Omental fat pad (tissue), 4 donors: Measurements from ENCODE around the gene PSME3. TPM values are rescaled to one million over a fixed set of nuclear protein-coding genes. Genes with fewer than 3 reads are reported as not detected.
"Not testable (repeated sequence)": the region's sequence is repeated elsewhere in the genome, so short reads cannot be mapped to it uniquely, and the experiment has no call there.

Experiments
- ATAC-seq: fragments of 150-250 bp; one replicate; pipeline ENCODE4 v1.9.1; 2016; ENCODE audit warnings: mild to moderate bottlenecking, moderate library complexity; ENCODE audit not compliant: low FRiP score
- DNase-seq: peaks from one replicate; pipeline ENCODE4 v3.0.0-alpha.2; 2019; ENCODE audit warnings: low spot score
- total RNA-seq, 4 donors: library from RNA; depleted of rRNA; stranded (reverse); fragments of >200 nt; gene quantifications; one replicate each; pipeline ENCODE4 v1.1.0, GENCODE V29; 2016
- TF ChIP-seq, protein P1 (sequence below), 3 donors: fragments of 450-650 bp; IDR thresholded peaks; one replicate each; pipeline ENCODE4 v1.5.1; 2016 to 2017; ENCODE audit warnings: antibody characterized with exemption in 3 of 3, mild to moderate bottlenecking in 3 of 3, moderate library complexity in 2 of 3

The PSME3 gene
- total RNA-seq, 4 donors from 2014 or later = 72.1 to 122 (median 77.8) TPM

DNA sequence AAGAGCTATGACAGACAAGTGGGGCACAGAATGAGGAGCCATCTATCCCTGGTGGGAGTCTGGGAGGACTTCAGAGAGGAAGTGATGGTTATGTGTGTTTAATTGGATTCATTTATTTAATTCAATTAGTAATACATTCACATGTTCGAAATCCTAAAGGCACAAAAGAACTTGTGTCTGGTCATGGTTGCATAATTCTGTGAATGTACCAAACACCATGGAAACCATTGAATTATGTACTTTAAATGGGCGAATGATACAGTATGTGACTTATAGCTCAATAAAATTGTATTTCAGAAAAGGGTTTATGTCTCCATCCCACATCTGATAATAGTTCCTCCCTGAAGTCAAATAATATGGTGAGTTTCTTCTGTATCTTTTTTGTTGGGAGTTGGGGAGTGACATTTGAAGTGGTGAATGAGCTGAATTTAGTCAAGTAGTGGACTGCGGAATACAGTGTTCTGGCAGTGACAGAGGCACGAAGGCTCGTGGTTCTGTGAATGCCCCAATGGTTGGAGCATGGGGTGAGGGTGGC, 47.6 kb downstream of the PSME3 start:
- ATAC-seq (no peak), DNase-seq (no peak)
- TF ChIP-seq, protein P1, sequence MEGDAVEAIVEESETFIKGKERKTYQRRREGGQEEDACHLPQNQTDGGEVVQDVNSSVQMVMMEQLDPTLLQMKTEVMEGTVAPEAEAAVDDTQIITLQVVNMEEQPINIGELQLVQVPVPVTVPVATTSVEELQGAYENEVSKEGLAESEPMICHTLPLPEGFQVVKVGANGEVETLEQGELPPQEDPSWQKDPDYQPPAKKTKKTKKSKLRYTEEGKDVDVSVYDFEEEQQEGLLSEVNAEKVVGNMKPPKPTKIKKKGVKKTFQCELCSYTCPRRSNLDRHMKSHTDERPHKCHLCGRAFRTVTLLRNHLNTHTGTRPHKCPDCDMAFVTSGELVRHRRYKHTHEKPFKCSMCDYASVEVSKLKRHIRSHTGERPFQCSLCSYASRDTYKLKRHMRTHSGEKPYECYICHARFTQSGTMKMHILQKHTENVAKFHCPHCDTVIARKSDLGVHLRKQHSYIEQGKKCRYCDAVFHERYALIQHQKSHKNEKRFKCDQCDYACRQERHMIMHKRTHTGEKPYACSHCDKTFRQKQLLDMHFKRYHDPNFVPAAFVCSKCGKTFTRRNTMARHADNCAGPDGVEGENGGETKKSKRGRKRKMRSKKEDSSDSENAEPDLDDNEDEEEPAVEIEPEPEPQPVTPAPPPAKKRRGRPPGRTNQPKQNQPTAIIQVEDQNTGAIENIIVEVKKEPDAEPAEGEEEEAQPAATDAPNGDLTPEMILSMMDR (IDR thresholded peaks at IDR 0.05) = no peak

DNA sequence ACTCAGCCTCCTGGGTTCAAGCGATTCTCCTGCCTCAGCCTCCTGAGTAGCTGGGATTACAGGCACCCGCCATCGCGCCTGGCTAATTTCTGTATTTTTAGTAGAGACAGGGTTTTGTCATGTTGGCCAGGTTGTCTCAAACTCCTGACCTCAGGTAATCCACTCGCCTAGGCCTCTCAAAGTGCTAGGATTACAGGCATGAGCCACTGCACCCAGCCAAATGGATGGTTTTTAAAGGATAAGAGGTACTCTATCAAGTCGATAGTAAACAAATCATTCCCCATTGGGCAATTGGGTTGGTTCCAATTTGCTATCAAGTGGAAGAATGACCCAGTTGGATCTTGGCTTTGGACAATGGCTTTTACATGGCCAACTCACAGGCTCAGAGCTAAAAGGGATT, 48.5 kb downstream of the PSME3 start:
- DNase-seq, ATAC-seq: not testable (repeated sequence)

DNA sequence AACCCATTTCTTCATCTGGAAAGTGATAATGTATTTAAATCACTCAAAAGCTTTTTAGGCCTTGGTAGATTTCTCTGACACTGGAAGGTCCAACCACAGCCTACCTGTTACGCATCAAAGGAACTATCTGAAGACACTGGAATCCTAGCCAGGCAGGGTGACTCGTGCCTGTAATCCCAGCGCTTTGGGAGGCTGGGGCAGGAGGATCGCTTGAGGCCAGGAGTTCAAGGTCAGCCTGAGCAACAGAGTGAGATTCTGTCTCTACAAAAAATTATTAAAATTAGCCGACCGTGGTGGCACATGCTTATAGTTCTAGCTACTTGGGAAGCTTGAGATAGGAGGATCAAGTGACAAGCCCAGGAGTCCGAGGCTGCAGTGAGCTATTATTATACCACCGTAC, 49.0 kb downstream of the PSME3 start:
- TF ChIP-seq, protein P1 (IDR thresholded peaks at IDR 0.05) = no peak
- DNase-seq = no peak
- ATAC-seq = no peak

DNA sequence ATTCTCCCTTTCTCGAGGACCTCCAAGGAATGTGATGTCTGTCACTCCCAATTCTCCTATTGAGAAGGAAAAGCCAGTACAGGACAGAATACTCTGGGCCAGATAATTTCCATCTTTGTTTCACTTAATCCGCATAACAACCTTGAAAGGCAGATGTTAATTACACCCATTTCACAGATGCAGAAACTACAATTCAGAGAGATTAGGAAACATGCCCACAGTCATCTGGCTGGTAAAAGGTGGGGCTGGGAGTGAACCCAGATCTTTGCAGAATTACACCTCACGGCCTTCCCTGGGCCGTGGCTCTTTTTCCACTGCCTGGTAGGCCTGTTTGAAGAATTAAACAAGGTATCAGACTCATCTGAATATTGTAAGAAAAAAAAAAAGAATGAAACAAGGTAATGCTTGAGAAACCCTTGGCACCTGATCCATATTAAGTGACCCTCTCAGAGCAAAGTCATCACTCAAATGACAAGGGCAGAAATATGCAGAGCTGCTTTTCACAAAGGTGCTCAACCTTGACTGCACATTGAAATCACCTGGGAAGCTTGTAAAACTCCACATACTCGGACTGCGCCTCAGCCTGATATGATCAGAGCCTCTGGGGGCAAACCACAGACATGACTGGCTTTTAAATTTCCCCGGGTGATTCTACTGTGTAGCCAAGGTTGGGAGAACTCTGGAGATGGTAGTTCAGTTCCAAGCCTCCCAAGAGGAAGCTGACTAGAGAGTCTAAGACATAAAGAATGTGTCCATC, 50.8 kb downstream of the PSME3 start:
- TF ChIP-seq, protein P1 (IDR thresholded peaks at IDR 0.05) = no peak
- ATAC-seq (no peak), DNase-seq (no peak)

DNA sequence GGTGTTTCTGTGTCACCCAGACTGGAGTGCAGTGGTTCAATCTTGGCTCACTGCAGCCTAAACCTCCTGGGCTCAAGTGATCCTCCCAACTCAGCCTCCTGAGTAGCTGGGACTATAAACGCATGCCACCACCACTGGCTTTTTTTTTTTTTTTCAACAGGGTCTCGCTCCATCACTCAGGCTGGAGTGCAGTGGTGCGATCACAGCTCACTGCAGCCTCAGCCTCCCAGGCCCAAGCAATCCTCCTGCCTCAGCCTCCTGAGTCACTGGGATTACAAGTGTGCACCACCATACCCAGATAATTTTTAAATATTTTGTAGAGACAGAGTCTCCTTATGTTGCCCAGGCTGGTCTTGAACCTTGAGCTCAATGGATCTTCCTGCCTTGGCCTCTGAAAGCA, 52.6 kb downstream of the PSME3 start:
- DNase-seq = not testable (repeated sequence)

DNA sequence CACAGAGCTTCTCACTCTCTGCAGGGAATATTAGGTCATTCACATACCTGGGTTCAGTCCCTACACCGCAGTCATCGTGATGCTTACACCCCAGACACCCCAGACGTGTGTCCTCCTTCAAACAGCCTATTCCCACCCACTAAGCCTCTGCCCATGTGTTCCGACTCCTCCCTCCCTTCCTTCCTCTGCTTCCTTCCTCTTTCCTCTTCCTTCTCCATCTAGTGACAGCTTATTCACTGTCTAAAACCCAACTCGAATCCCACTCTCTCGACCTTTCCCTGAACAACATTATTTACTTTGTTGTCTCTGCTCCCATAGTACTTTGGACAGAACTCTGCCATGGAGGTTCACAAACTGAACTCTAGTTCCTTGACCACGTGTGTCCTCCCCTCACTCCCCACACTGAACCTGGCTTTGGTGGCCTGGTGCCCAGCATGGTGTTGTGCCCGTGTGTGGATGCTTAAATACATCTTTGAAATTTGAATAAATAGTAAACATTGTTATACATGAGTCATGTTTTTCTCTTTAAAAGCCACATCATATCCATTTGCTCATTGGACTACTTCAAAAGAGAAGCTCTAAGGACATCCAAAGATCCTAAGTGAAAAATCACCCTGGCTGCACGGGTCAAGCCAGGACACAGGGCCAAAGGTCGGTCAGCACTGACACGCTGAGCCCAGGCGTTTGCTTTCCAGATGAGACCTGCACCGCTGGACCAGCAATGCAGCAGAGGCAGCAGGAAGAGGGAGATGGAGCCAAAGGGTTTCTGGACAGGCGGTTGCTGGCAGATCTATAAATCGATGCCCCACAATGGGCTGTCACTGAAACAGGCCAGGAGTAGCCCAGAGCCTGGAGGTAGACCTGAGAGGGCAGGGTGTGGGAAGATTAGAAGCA, 53.3 kb downstream of the PSME3 start:
- TF ChIP-seq, protein P1 (IDR thresholded peaks at IDR 0.05) = no peak
- DNase-seq (no peak), ATAC-seq (no peak)

More for the DNA sequence above, 52.6 kb downstream of the PSME3 start:
- ATAC-seq = not testable (repeated sequence)

DNA sequence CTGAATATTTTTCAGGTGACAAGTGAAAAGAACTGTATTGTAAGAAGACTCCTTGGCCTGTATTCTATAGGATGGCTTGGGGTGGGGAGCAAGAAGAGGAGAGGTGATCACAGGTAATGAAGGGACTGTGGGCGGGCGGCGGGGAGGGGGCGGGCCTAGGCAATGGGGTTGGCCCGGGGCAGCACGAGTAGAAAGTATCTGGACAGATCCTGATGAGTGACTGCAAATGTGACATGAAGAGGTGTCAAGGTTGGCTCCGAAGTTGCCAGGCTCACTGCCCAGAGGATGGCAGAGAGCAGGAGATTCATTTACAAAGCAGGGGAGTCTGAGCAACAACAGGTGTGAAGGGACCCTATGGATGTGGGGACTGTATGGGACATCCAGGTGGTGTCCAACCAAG, 56.6 kb downstream of the PSME3 start:
- ATAC-seq (no peak), DNase-seq (no peak)

More for the DNA sequence above, 56.6 kb downstream of the PSME3 start:
- TF ChIP-seq, protein P1 (IDR thresholded peaks at IDR 0.05) = no peak
